ENCODE data around the gene SPEM3.
A peak's percentile ranks its signal among the peaks of the same experiment; 100 is the strongest.
"Not testable (repeated sequence)": the region's sequence is repeated elsewhere in the genome, so short reads cannot be mapped to it uniquely, and the experiment has no call there.

SPEM3 gene

GRCh38 chr17:7442142-7442541 is 13.5 kb downstream of the SPEM3 start:
- DNase-seq = no peak
- no peak for ATAC-seq

DNA sequence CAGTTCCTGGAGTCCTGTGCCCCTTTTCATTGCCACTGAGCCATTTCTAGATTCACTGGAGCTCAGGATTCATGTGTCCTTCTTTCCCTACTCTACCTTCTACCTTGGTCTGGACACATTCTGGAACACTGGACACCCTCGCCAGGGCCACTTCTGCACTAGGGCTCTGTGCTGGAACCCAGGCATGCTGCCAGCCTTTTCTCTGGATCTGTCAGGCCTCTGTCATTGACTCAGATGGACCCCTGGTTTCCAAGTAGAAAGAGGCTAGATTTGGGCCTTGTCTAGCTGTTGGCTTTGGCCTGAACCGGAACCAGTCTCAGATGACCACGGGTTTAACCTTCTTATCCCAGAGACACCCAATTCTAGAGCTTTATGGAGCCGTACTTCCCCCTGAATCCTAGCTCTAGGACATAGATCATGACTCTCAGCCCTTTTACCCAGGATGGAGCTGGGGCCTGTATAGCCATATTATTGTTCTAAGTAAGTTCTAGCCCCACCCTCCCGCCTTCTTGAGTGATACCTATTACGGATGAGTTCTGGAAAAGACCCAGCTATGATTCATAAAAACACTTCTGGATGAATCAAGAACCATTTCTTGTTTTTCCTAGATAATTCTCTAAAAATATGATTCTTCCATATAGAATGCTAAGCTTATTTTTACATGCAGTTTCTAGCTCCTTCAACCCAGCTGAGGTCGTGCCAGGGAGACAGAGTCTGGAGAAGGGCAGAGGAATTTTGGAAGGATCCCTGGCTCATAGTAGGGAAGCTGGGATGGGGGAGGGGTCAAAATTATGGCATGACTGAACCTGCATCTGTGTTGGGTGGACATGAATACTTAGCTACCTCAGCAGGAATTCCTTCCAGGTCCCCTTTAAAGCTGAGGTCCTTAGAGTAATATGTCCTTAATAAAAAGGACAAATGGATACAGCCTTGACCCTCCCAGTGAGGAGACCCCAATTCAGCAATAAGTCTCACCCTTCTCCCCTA is 15.1 kb downstream of the SPEM3 start:
- DNase-seq (no peak), ATAC-seq (no peak)

GRCh38 chr17:7444682-7445618 is 16.3 kb downstream of the SPEM3 start, which contains the start of gene CHRNB1:
Gene CHRNB1, plus strand, starts transcription at chr17:7445061. Its CDS starts 67 bp downstream, at chr17:7445128.
- ATAC-seq (peak; percentile 29), DNase-seq (peak; percentile 26)

DNA sequence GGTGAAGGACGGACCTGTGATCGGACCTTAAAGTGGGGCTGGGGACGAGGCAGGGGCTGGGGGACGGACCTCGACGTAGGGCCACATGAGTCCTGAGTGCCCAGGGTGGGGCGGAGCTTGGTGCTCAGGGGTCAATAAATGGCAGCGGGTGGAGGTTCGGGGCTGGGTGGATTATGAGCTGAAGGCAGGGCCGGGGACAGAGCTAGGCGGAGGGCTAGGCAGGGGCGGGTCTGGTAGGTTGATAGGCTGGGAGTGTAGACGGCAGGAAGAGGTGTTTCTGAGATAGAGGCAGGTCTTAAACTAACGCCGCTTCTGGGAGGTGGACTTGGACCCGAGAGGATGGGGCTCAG is 16.9 kb downstream of the SPEM3 start:
- ATAC-seq (peak; percentile 50), DNase-seq (peak; percentile 41)

GRCh38 chr17:7448461-7448860 is 19.8 kb downstream of the SPEM3 start:
- no peak for DNase-seq
- ATAC-seq = no peak

DNA sequence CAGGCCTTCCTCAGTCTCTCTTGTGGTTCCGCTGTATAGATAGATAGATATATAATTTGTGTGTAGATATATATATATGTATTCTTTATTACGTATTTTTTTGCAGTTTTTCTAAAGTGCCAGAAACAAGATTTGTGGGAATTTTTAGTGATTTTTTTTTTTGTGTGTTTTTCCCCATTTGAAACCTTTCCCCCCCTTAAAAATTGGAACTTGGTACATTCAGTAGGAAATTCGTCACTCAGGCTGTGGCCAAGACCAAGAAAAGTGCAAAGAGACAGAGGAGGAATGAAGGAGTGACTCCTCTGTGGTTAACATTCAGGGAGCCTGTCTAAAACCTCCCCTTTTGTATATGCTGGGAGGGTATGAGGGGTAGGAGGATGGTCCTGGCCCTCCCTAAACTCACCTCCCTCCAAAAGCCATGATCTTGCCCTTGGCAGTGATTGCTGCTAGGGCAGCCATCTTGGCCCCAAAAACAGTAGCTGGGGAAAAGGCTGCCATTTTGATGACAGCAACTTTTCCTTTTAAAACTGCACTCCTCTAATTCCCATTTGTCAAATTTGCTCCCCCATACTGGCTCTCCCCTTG is 31.4 kb downstream of the SPEM3 start:
- DNase-seq (no peak), ATAC-seq (no peak)

- DNase-seq = no peak
These were observed 32.4 kb downstream of the SPEM3 start for GRCh38 chr17:7460850-7461660.

GRCh38 chr17:7462474-7463371 is 34.1 kb downstream of the SPEM3 start:
- no peak for ATAC-seq

More at GRCh38 chr17:7460850-7461660, 32.4 kb downstream of the SPEM3 start:
- no peak for ATAC-seq

GRCh38 chr17:7463372-7463846 is 34.8 kb downstream of the SPEM3 start:
- ATAC-seq (no peak), DNase-seq (no peak)

More at GRCh38 chr17:7462474-7463371, 34.1 kb downstream of the SPEM3 start:
- no peak for DNase-seq

DNA sequence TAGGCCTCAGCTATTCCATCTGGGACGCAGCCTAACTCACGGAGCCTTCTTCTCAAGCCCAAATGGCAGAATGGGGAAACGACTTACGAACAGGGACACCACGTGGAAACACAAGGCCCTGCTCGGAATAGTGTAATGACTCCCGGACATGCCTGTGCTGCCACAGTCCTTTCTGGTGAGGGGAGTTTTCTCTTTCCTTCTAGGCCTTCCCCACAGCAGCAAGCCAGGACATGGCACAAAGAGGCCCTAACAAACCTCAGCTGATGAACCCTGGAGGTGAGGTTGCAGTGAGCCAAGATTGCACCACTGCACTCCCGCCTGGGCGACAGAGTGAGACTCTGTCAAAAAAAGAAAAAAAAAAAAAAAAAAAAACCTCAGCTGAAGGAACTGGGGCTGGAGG is 35.4 kb downstream of the SPEM3 start:
- no peak for ATAC-seq
- DNase-seq = no peak

DNA sequence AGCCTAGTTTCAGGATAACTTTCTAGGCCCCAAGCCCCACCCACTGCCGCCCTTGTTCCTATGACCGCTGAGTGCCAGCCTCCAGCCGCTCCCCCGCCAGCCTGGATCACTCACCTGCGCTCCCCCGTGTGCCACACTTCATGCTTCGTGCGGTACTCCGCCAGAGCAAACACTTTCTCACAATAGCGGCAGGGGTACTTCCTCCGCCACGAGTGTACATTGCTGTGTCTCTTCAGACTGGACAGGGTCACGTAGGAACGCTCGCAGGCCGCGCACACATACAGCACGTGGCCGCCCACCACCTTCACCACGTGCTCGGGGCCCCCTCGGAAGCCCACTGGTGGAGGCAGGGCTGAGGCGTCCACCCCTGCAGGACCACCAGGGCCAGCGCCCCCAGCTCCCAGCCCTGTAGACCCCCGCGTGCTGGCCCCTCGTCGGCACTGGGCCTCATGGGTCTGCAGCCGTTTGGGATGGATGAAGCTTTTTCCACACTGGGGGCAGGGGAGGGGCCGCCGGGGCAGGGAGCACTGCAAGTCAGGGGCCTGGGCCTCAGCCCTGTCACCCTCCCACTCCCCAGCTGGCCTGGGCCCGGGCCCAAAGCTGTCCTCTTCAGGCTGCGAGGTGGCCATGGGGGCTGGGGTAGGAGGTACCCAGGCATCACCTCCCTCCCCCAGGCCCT is 37.1 kb downstream of the SPEM3 start:
- no peak for ATAC-seq
- DNase-seq = no peak

GRCh38 chr17:7466318-7466638 is 37.6 kb downstream of the SPEM3 start:
- no peak for ATAC-seq
- no peak for DNase-seq

DNA sequence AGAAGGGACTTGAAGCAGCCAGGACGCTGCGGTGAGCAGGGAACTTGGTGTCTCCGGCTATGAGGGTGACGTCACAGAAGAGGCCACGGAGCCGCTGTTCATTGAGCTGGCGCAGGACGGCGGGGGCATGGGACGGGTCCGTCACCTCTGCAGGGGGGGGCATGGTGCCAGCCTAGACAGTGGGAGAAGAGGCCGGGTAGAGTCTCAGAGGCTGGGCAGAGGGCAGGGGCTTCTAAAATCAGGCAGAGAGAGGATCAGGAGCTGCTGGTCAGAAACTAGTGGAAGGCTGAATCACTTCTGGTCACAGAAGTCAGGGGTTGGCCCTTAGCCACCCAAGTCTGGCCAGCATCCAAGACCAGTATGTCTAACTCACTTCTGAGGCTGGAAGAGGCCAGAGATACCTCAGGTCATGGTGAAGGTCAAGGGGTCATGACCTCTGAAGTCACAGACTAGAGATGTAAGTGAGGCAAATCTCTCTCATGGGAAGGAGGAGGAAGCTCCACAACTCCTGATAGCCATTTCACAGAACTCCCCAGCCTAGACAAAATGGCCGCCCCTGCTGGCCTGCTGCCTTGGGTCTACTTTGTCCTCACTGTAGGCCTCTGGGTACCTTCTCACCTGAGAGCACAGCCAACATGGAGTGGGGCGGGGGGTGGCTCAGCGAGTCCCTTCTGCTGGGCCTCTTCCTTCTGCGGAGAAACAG is 38.1 kb downstream of the SPEM3 start:
- ATAC-seq (no peak), DNase-seq (no peak)

GRCh38 chr17:7467498-7467897 is 38.8 kb downstream of the SPEM3 start:
- ATAC-seq = no peak
- no peak for DNase-seq

GRCh38 chr17:7468290-7468689 is 39.6 kb downstream of the SPEM3 start:
- no peak for ATAC-seq
- DNase-seq = no peak

GRCh38 chr17:7468804-7469389 is 40.2 kb downstream of the SPEM3 start:
- no peak for ATAC-seq

DNA sequence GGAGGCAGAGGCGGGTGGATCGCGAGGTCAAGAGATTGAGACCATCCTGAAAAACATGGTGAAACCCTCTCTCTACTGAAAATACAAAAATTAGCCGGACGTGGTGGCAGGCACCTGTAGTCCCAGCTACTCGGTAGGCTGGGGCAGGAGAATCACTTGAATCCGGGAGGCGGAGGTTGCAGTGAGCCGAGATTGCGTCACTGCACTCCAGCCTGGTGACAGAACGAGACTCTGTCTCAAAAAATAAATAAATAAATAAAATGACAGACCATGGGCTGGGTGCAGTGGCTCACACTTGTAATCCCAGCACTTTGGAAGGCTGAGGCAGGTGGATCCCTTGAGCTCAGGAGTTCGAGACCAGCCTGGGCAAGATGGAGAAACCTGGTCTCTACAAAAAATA is 41.2 kb downstream of the SPEM3 start:
- not testable (repeated sequence) for DNase-seq, ATAC-seq

More at GRCh38 chr17:7468804-7469389, 40.2 kb downstream of the SPEM3 start:
- DNase-seq = no peak

- DNase-seq, ATAC-seq: not testable (repeated sequence)
These were observed 41.9 kb downstream of the SPEM3 start for GRCh38 chr17:7470457-7470973.

All from stimulated activated naive CD8-positive, alpha-beta T cell treated with anti-CD3 and anti-CD28 coated beads, Interleukin-15, Interleukin-2, amounts not matched to agents 100 U/mL and 50 U/mL, for 24 hours (primary cell).